GM12878 (cell line): ENCODE results near the gene CRY1. TPM values are rescaled to one million over a fixed set of nuclear protein-coding genes. Genes with fewer than 3 reads are reported as not detected.

Source experiments
- ATAC-seq: fragments of 200-7000 bp; cut with Tn5 transposase; 3 replicates; pipeline ENCODE4 v1.9.1; 2020; ENCODE audit warnings: mild to moderate bottlenecking, moderate library complexity
- BruUV-seq: library from RNA; stranded (reverse); fragments of 400-500 nt; replicated peaks from 2 replicates; lab custom pipeline; 2021; lab: Mats Ljungman, UMichigan
- CTCF ChIA-PET: fragments of 300-600 bp; sonication (Branson Sonifier 250); formaldehyde crosslinking; extraction: SDS; loops from one replicate; lab custom pipeline; 2021; ENCODE audit warnings: inconsistent platforms; lab: Yijun Ruan, JAX
- POLR2A ChIA-PET: fragments of 350-600 bp; formaldehyde crosslinking; extraction: SDS; loops from one replicate; lab custom pipeline; 2021; ENCODE audit warnings: inconsistent platforms; lab: Charles Lee
- RAD21 ChIA-PET: fragments of 300-600 bp; sonication (Branson Sonifier 250); formaldehyde crosslinking; loops from one replicate; lab custom pipeline; 2023; ENCODE audit warnings: antibody characterized with exemption; ENCODE audit not compliant: unreplicated experiment; lab: Charles Lee
- SMC1A ChIA-PET: fragments of 300-600 bp; sonication (Branson Sonifier 250); formaldehyde crosslinking; loops from one replicate; lab custom pipeline; 2023; ENCODE audit not compliant: unreplicated experiment, uncharacterized antibody; lab: Charles Lee
- DNase-seq: peaks from one replicate; pipeline ENCODE4 v3.0.0-alpha.2; 2011; ENCODE audit warnings: low read depth, low spot score
- FAIRE-seq: peaks from 3 replicates; lab custom pipeline; 2011; peaks lifted over from hg19 to GRCh38; lab: Jason Lieb, UNC
- H2AFZ ChIP-seq: 2 replicates; pipeline ENCODE4 v1.6.0; 2011; ENCODE audit warnings: low read depth, low read length, control low read depth; ENCODE audit not compliant: control insufficient read depth
- H3K27ac ChIP-seq: 2 replicates; pipeline ENCODE4 v1.5.1; 2011; ENCODE audit warnings: control low read depth; ENCODE audit not compliant: control insufficient read depth, insufficient read depth
- H3K27me3 ChIP-seq, 2 experiments: replicated peaks in 1 of 2; 2 replicates each; pipeline versions ENCODE4 v1.6.0 to v1.6.1; 2011; ENCODE audit warnings: low read length in 1 of 2; ENCODE audit not compliant: control insufficient read depth in 2 of 2, insufficient read depth in 2 of 2
- H3K36me3 ChIP-seq, 2 experiments: 2 replicates each; pipeline ENCODE4 v1.5.1; 2011; ENCODE audit warnings: low read length in 1 of 2; ENCODE audit not compliant: control insufficient read depth in 2 of 2, insufficient read depth in 2 of 2
- H3K4me1 ChIP-seq: 2 replicates; pipeline ENCODE4 v1.6.1; 2011; ENCODE audit warnings: mild to moderate bottlenecking, low read length, moderate library complexity, mixed read lengths; ENCODE audit not compliant: control insufficient read depth, insufficient read depth
- H3K4me2 ChIP-seq: 2 replicates; pipeline ENCODE4 v1.6.0; 2011; ENCODE audit warnings: control low read depth; ENCODE audit not compliant: control insufficient read depth, insufficient read depth
- H3K4me3 ChIP-seq: fragments of 200-600 bp; sonication (generic); 2 replicates; pipeline ENCODE4 v1.5.1; 2016
- H3K79me2 ChIP-seq: 2 replicates; pipeline ENCODE4 v1.6.0; 2011; ENCODE audit warnings: low read length; ENCODE audit not compliant: control insufficient read depth, insufficient read depth
- H3K9ac ChIP-seq: 2 replicates; pipeline ENCODE4 v1.8.0; 2011; ENCODE audit warnings: low read length, control low read depth, mixed read lengths; ENCODE audit not compliant: control insufficient read depth, insufficient read depth
- H3K9me3 ChIP-seq: replicated peaks from 3 replicates; pipeline ENCODE4 v1.5.1; 2011; ENCODE audit warnings: mild to moderate bottlenecking, low read length; ENCODE audit not compliant: control insufficient read depth, insufficient read depth
- H4K20me1 ChIP-seq: 2 replicates; pipeline ENCODE4 v1.6.0; 2011; ENCODE audit not compliant: control insufficient read depth, insufficient read depth
- BMI1 ChIP-seq: fragments of 450-650 bp; IDR thresholded peaks from 2 replicates; pipeline ENCODE4 v1.6.1; 2016; ENCODE audit warnings: mild to moderate bottlenecking, moderate library complexity, borderline replicate concordance
- EGR1 ChIP-seq, 2 experiments: IDR thresholded peaks; 1 replicate in 1 of 2; 2 replicates in 1 of 2; pipeline ENCODE4 v1.6.1; 2011 to 2012; ENCODE audit warnings: low read depth in 2 of 2, low read length in 2 of 2, borderline replicate concordance in 1 of 2, mild to moderate bottlenecking in 1 of 2, moderate library complexity in 1 of 2
- KDM1A ChIP-seq: fragments of 200-600 bp; sonication (generic); IDR thresholded peaks from 2 replicates; pipeline ENCODE4 v1.6.1; 2016; ENCODE audit warnings: borderline replicate concordance
- KLF5 ChIP-seq: fragments of 450-650 bp; IDR thresholded peaks from 2 replicates; pipeline ENCODE4 v1.6.1; 2014; ENCODE audit warnings: mild to moderate bottlenecking; ENCODE audit not compliant: partially characterized antibody
- NR2C2 ChIP-seq: IDR thresholded peaks from 2 replicates; pipeline ENCODE4 v1.6.1; 2011; ENCODE audit warnings: borderline replicate concordance, low read depth; ENCODE audit not compliant: control insufficient read depth, insufficient read length
- RBBP5 ChIP-seq: fragments of 200-600 bp; sonication (generic); conservative IDR thresholded peaks from 2 replicates; pipeline ENCODE4 v1.6.1; 2016
- RCOR1 ChIP-seq: conservative IDR thresholded peaks from 2 replicates; pipeline ENCODE4 v1.6.1; 2012; ENCODE audit warnings: low read depth, low read length, improper control_type of control experiment
- RELA ChIP-seq: fragments of 450-650 bp; IDR thresholded peaks from 2 replicates; pipeline ENCODE4 v1.8.0; 2014; ENCODE audit warnings: borderline replicate concordance; ENCODE audit not compliant: partially characterized antibody
- WRNIP1 ChIP-seq: IDR thresholded peaks from 2 replicates; pipeline ENCODE4 v1.6.1; 2011; ENCODE audit warnings: low read depth, low read length, improper control_type of control experiment, borderline replicate concordance
- ZBTB33 ChIP-seq: fragments of 450-650 bp; IDR thresholded peaks from 2 replicates; pipeline ENCODE4 v1.6.1; 2017; ENCODE audit warnings: mild to moderate bottlenecking
- ZNF217 ChIP-seq: fragments of 450-650 bp; IDR thresholded peaks from 2 replicates; pipeline ENCODE4 v1.6.1; 2017; ENCODE audit warnings: antibody characterized with exemption, mild to moderate bottlenecking
- WGBS: methylation state at CpG from one replicate; pipeline ENCODE4 v1.1.6; 2016; ENCODE audit warnings: low lambda C conversion rate; ENCODE audit not compliant: insufficient replicate concordance, insufficient coverage; ENCODE audit errors: missing lambda C conversion rate; 5-methylcytosine and 5-hydroxymethylcytosine counted together
- in situ Hi-C: fragments of 300-500 bp; cut with MboI; formaldehyde crosslinking; loops from 9 replicates; pipeline ENCODE4 v1.14.3; 2018; ENCODE audit warnings: mixed read lengths
- intact Hi-C: fragments of 100-400 bp; cut with micrococcal nuclease; formaldehyde crosslinking; loops from one replicate; pipeline ENCODE4 v1.14.2; 2022; ENCODE audit not compliant: unreplicated experiment
- polyA plus RNA-seq, 11 experiments: library from polyadenylated mRNA; depleted of rRNA in 4 of 11; unstranded in 6 of 11; stranded (reverse) in 5 of 11; fragments of >200 nt; fragmentation: Nextera tagmentation in 4 of 11; fragmentation: Illumina TruSeq in 1 of 11; extraction: Ambion mirVana in 4 of 11; extraction: Trizol in 1 of 11; gene quantifications; 1 replicate in 1 of 11; 2 replicates in 10 of 11; pipeline versions ENCODE4 v1.2.1 to v1.2.3, GENCODE V29; 2011 to 2016; ENCODE audit warnings: inconsistent platforms in 2 of 11, missing spikeins in 2 of 11, low read depth in 1 of 11
- total RNA-seq, 4 experiments: library from RNA; depleted of rRNA in 3 of 4; stranded (reverse); fragments of >200 nt in 3 of 4; fragmentation: Illumina TruSeq in 1 of 4; extraction: Trizol in 1 of 4; gene quantifications; 2 replicates each; pipeline versions ENCODE4 v1.2.1 to v1.2.3, GENCODE V29; 2013 to 2021
- TF ChIP-seq, protein P1 (sequence below): IDR thresholded peaks from 2 replicates; pipeline ENCODE4 v1.6.1; 2011; ENCODE audit warnings: borderline replicate concordance, low read depth, mild to moderate bottlenecking, moderate library complexity, mixed read lengths, low read length; ENCODE audit not compliant: insufficient read depth; ENCODE audit errors: extremely low read length

Gene CRY1
- total and polyA plus RNA-seq, 10 of the 15 experiments (the other 5 are each of a cell fraction or from before 2014, with no cell fraction given), result 1.6 to 10.9 (median 5.4) TPM

DNA sequence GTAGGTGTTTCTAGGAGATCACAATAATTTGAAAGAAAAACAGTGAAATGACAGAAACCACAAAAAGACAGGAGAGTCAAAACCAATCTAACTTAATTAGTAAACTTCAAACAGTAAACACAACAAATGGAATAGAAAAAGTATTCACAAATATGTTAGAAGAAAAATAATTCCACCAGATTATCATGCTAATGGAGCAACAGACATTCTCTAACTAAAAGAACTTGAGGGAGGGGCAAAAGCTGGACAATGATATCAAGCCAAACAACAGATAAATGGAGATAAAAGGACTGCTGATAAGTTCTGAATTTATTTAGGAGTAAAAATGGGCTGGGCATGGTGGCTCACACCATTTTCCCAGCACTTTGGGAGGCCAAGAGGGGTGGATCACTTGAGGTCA is 28.7 kb downstream of the CRY1 start:
- DNase-seq, result no peak
- BruUV-seq, result no TSS peak
- Histone ChIP-seq H4K20me1 (no peaks in the 10 kb centered on the region), H3K9ac (no peak overlapping the region), H3K4me1 (no peaks in the 10 kb centered on the region), H3K9me3 (no peaks in the 10 kb centered on the region), H3K36me3 (no peaks in the 10 kb centered on the region), H3K4me3 (no peak overlapping the region), H3K27ac (no peak overlapping the region), H3K79me2 (no peaks in the 10 kb centered on the region), H2AFZ (no peak overlapping the region), H3K4me2 (no peak overlapping the region), H3K27me3 (no peaks in the 10 kb centered on the region)
- TF ChIP-seq BMI1, result no peak
- TF ChIP-seq RELA, result no peak
- no peak for TF ChIP-seq ZNF217
- no peak for TF ChIP-seq RCOR1
- TF ChIP-seq KLF5, result no peak
- FAIRE-seq, result no peak
- intact Hi-C loops, result no loop called here
- in situ Hi-C loops, result no loop called here
- RAD21 ChIA-PET, result no interaction called here
- CTCF ChIA-PET, result interaction anchor here (2.3 kb wide), 1 partner anchor 39 kb away, joined by 5 read pairs; no protein-coding TSS in a partner anchor
- POLR2A ChIA-PET, result no interaction called here
- SMC1A ChIA-PET, result interaction anchor here (1.1 kb wide), 1 partner anchor 21 kb away, joined by 3 read pairs; no protein-coding TSS in a partner anchor
- ATAC-seq, result no peak

- in situ Hi-C loops, result no loop called here
Measured at GRCh38 chr12:107064243-107064642, 29.1 kb downstream of the CRY1 start.

More at GRCh38 chr12:107064243-107064642, 29.1 kb downstream of the CRY1 start:
- no peak overlapping the region for H3K4me2 ChIP-seq
- no peaks in the 10 kb centered on the region for H3K9me3 ChIP-seq
- no peaks in the 10 kb centered on the region for H3K27me3 ChIP-seq
- ATAC-seq (no peak), FAIRE-seq (no peak), DNase-seq (no peak)
- intact Hi-C loops, result no loop called here
- ChIA-PET RAD21 (no interaction called here), SMC1A (interaction anchor here (1.1 kb wide), 1 partner anchor 21 kb away, joined by 3 read pairs; no protein-coding TSS in a partner anchor), POLR2A (no interaction called here)
- H3K4me1 ChIP-seq, result no peaks in the 10 kb centered on the region
- no peak overlapping the region for H3K4me3 ChIP-seq
- H2AFZ ChIP-seq, result no peak overlapping the region
- 93% methylated on average over 1 of the region's 1 CpG for WGBS
- H3K79me2 ChIP-seq, result no peaks in the 10 kb centered on the region
- H3K27ac ChIP-seq, result no peak overlapping the region
- no peak for TF ChIP-seq EGR1 (IDR thresholded peaks at IDR 0.05; ENCODE audit: borderline replicate concordance in 1 of 2, low read depth in 2 of 2, low read length in 2 of 2)
- TF ChIP-seq ZBTB33, result no peak
- no peak for TF ChIP-seq KDM1A
- TF ChIP-seq, protein P1, sequence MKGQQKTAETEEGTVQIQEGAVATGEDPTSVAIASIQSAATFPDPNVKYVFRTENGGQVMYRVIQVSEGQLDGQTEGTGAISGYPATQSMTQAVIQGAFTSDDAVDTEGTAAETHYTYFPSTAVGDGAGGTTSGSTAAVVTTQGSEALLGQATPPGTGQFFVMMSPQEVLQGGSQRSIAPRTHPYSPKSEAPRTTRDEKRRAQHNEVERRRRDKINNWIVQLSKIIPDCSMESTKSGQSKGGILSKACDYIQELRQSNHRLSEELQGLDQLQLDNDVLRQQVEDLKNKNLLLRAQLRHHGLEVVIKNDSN, result no peak
- no peak for TF ChIP-seq RBBP5
- no peak for TF ChIP-seq WRNIP1
- no peak for TF ChIP-seq NR2C2
- TF ChIP-seq, all 136 proteins: peak for 0
- CTCF ChIA-PET, result interaction anchor here (2.3 kb wide), 1 partner anchor 39 kb away, joined by 5 read pairs; no protein-coding TSS in a partner anchor
- no peak overlapping the region for H3K9ac ChIP-seq
- no peaks in the 10 kb centered on the region for H4K20me1 ChIP-seq
- no TSS peak for BruUV-seq
- H3K36me3 ChIP-seq, result no peaks in the 10 kb centered on the region
